ENCODE measurements around the gene ELK3.

DNA sequence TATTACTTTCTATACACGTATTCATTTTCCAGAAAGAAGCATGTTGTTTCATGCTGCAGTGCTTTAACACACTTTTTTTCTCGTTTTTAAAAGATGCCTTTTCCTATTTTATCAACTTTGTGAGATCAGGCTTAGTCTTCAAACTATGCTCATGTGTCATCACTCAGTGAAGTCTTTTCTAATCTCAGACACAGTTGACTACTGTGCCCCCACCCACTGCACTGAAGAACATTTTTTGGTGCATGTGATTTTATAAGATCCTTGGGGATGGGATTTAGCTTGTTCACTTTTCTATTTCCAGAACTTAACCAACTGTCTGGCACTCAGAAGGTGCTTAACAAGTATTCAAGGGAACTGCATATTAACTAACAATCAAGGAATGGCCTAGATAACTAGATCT, 120.5 kb downstream of the ELK3 start:
- TF ChIP-seq, protein P1, sequence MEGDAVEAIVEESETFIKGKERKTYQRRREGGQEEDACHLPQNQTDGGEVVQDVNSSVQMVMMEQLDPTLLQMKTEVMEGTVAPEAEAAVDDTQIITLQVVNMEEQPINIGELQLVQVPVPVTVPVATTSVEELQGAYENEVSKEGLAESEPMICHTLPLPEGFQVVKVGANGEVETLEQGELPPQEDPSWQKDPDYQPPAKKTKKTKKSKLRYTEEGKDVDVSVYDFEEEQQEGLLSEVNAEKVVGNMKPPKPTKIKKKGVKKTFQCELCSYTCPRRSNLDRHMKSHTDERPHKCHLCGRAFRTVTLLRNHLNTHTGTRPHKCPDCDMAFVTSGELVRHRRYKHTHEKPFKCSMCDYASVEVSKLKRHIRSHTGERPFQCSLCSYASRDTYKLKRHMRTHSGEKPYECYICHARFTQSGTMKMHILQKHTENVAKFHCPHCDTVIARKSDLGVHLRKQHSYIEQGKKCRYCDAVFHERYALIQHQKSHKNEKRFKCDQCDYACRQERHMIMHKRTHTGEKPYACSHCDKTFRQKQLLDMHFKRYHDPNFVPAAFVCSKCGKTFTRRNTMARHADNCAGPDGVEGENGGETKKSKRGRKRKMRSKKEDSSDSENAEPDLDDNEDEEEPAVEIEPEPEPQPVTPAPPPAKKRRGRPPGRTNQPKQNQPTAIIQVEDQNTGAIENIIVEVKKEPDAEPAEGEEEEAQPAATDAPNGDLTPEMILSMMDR (IDR thresholded peaks at IDR 0.05; ENCODE audit: borderline replicate concordance, extremely low read depth, low read length, poor library complexity, severe bottlenecking): no peak
- no peak for TF ChIP-seq EZH2 (IDR thresholded peaks at IDR 0.05; ENCODE audit: borderline replicate concordance, low read depth, low read length, severe bottlenecking)
